Activated CD4-positive, alpha-beta T cell treated with anti-CD3 and anti-CD28 coated beads, Interleukin-2, amount 10 ng/mL, durations not matched to agents 7 days and 5 days (primary cell): ENCODE results near the gene LRRC51. TPM values are rescaled to one million over a fixed set of nuclear protein-coding genes. Genes with fewer than 3 reads are reported as not detected.

Experiments
- microRNA-seq: library from miRNA; unstranded; fragments of <30 nt; microRNA quantifications from one replicate; pipeline ENCODE4 v1.2.0, GENCODE V29; 2021; ENCODE audit warnings: borderline microRNAs expressed, borderline replicate concordance
- total RNA-seq, 2 experiments: library from RNA; stranded (reverse); gene quantifications; one replicate each; pipeline ENCODE4 v1.2.3, GENCODE V29; 2021

The LRRC51 gene
- total RNA-seq, 2 experiments from 2014 or later: 9.3 to 9.5 TPM

Small RNA genes lying within 50 kb of the gene (microRNA-seq; reads per million reads assigned to microRNA genes)
- 0.84 reads per million for gene MIR3165

Other genes with a start within 250 kb of the LRRC51 start
- not detected for gene DEFB108B, start 247.7 kb upstream of the LRRC51 start, total RNA-seq
- not detected for gene DEFB131B, start 202.4 kb upstream of the LRRC51 start, total RNA-seq
- gene XNDC1N, start 152.3 kb upstream of the LRRC51 start, total RNA-seq: 10 to 100 TPM; 15.5 to 18.7 TPM
- 10 to 100 TPM; 23.8 to 26.4 TPM for gene RNF121, start 151.8 kb upstream of the LRRC51 start, total RNA-seq
- 10 to 100 TPM; 15.3 to 16.5 TPM for gene IL18BP, start 81.9 kb upstream of the LRRC51 start, total RNA-seq
- 100 to 1,000 TPM; 217 to 227 TPM for gene NUMA1, start 308 bp upstream of the LRRC51 start, total RNA-seq
- 10 to 100 TPM; 68.1 to 70.4 TPM for gene LAMTOR1, start 22.4 kb downstream of the LRRC51 start, total RNA-seq
- not detected for gene TOMT, start 25.1 kb downstream of the LRRC51 start, total RNA-seq
- gene ANAPC15, start 31.8 kb downstream of the LRRC51 start, total RNA-seq: 10 to 100 TPM; 74.5 to 79.6 TPM
- gene FOLR3, start 54.9 kb downstream of the LRRC51 start, total RNA-seq: not detected
- not detected for gene FOLR1, start 111.3 kb downstream of the LRRC51 start, total RNA-seq
- not detected for gene FOLR2, start 135.9 kb downstream of the LRRC51 start, total RNA-seq
- gene INPPL1, start 143.9 kb downstream of the LRRC51 start, total RNA-seq: 100 to 1,000 TPM; 112 to 122 TPM
- not detected for gene PHOX2A, start 163.3 kb downstream of the LRRC51 start, total RNA-seq